Amniotic stem cell (primary cell): ENCODE data around the gene LPO.

Experiments
- DNase-seq: peaks from one replicate; lab custom pipeline; 2025; lab: John Stamatoyannopoulos, UW

Gene LPO

DNA sequence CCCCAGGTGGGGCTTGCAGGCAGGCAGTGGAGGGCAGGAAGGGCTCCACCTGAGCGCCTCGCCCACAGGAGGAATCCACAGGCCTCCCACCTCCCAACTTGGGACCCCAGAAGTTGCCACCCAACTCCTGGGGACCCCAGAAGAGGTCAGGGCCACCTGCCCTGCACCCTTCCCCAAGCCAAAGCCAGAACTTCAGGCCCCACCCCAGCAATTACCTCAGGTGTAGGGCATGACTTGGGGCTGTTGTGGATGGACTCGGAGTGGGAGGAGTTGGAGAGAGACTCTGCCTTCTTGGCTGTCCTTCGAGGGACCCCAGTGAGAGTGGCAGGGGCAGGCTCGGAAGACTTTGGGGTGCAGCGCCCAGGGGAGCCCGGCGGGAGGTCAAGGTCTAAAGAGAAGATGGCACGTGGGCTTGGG, 79.7 kb downstream of the LPO start:
- DNase-seq = no peak
